ENCODE measurements around the gene ANAPC2.

- TF ChIP-seq CTCF (IDR thresholded peaks at IDR 0.05) (no peak), POLR2AphosphoS5 (IDR thresholded peaks at IDR 0.05; ENCODE audit: low read depth, low read length) (no peak), REST (IDR thresholded peaks at IDR 0.05; ENCODE audit: insufficient read depth in 1 of 2, low read depth in 2 of 2, low read length in 1 of 2) (no peak), TCF7L2 (IDR thresholded peaks at IDR 0.05; ENCODE audit: low read depth, low read length) (no peak), SIN3A (IDR thresholded peaks at IDR 0.05; ENCODE audit: borderline replicate concordance, insufficient read depth, low read depth, low read length) (no peak)
Observed at GRCh38 chr9:137140151-137141012, 48.0 kb downstream of the ANAPC2 start.

Data from Panc1 (cell line).